ENCODE results near the gene NRXN3.
"Not testable (repeated sequence)": the region's sequence is repeated elsewhere in the genome, so short reads cannot be mapped to it uniquely, and the experiment has no call there.

Gene NRXN3

GRCh38 chr14:78432046-78432445 lies 261.9 kb downstream of the NRXN3 start:
- DNase-seq (ENCODE audit: low read depth): no peak
- TF ChIP-seq, protein P1, sequence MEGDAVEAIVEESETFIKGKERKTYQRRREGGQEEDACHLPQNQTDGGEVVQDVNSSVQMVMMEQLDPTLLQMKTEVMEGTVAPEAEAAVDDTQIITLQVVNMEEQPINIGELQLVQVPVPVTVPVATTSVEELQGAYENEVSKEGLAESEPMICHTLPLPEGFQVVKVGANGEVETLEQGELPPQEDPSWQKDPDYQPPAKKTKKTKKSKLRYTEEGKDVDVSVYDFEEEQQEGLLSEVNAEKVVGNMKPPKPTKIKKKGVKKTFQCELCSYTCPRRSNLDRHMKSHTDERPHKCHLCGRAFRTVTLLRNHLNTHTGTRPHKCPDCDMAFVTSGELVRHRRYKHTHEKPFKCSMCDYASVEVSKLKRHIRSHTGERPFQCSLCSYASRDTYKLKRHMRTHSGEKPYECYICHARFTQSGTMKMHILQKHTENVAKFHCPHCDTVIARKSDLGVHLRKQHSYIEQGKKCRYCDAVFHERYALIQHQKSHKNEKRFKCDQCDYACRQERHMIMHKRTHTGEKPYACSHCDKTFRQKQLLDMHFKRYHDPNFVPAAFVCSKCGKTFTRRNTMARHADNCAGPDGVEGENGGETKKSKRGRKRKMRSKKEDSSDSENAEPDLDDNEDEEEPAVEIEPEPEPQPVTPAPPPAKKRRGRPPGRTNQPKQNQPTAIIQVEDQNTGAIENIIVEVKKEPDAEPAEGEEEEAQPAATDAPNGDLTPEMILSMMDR (conservative IDR thresholded peaks at IDR 0.05; ENCODE audit: low read depth, low read length): no peak
- no peak overlapping the region for H3K4me3 ChIP-seq (ENCODE audit: low read length)

DNA sequence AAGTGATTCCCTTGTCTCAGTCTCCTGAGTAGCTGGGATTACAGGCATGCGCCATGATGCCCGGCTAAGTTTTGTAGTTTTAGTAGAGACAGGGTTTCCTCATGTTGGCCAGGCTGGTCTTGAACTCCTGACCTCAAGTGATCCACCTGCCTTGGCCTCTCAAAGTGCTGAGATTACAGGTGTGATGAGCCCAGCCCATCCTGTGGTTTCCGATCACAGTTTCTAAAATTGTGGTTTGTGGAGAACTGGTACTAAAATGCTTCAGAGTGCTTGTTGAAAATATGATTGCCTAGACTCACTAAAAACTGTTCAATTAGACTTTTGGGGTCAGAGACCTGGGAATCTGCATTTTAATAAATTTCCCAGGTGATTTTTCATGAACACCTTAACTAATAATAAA lies 267.3 kb downstream of the NRXN3 start:
- H3K4me3 ChIP-seq (ENCODE audit: low read length); DNase-seq (ENCODE audit: low read depth): not testable (repeated sequence)

DNA sequence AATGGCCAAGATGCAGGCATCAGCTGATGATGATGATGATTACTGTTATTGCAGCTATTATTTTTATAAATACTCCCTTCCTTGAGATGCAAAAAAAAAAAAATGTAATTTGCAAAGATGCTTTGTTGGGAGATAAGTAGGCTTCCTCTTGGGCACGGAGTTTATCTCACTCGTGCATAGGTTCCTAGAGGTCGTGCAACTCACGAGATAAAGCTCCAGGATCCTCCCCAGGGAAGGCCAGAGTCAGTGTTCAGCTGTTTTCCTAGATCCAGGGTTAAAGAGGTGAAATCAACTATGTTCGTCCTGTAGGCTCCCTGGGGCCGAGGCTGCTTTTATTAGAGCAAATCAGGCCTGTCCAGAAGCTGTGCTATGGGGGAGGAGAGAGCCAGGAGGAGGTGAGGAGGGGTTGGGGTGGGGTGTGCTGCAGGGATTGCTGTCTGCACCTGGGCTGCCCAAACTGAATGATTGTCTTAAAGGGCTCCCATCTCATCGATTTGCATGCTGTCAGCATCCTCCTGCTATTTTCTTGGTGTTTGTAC lies 270.3 kb downstream of the NRXN3 start:
- TF ChIP-seq, protein P1 (conservative IDR thresholded peaks at IDR 0.05; ENCODE audit: low read depth, low read length): no peak
- no peak for DNase-seq (ENCODE audit: low read depth)
- H3K4me3 ChIP-seq (ENCODE audit: low read length): no peak overlapping the region

GRCh38 chr14:78443834-78444233 lies 273.7 kb downstream of the NRXN3 start:
- TF ChIP-seq, protein P1 (conservative IDR thresholded peaks at IDR 0.05; ENCODE audit: low read depth, low read length): no peak
- H3K4me3 ChIP-seq (ENCODE audit: low read length): no peak overlapping the region
- DNase-seq (ENCODE audit: low read depth): no peak

DNA sequence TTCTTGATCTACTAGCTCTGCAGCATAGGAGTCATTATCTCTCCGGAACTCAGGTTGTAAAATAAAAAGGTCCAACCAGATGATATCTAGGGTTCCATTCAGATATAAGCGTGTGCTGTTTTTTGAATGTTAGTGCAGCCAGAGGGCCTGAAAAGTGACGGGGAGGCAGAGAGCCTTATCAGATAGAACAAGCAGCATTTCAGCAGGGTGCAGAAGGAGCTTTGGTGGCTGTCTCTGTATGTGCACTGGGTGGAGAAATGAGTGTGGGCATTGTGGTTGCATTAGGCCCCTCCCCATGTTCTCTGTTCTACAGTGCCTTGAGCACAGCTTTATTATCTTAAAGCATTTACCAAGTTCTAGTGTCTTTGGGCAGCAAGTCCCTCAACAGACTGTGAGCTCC lies 275.1 kb downstream of the NRXN3 start:
- TF ChIP-seq, protein P1 (conservative IDR thresholded peaks at IDR 0.05; ENCODE audit: low read depth, low read length): no peak
- H3K4me3 ChIP-seq (ENCODE audit: low read length): no peak overlapping the region
- DNase-seq (ENCODE audit: low read depth): no peak

DNA sequence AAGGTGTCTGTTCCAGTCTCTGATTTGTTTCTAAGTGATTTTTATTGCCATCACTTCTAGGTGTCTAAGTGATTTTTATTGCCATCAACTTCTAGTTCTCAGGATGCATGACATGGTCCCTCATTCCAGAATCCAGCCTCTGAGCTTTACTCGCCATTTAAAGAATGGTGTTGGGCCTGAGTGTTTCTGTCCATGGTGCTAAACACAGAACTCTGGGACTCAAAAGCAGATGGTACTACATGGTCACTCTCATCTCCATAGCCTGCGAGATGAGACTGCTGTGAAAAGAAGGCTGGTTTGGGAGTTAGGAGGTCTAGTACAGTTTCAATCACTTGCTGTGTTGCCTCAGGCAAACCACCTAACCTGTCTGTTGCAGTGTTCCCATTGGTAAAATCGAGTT lies 276.6 kb downstream of the NRXN3 start:
- TF ChIP-seq, protein P1 (conservative IDR thresholded peaks at IDR 0.05; ENCODE audit: low read depth, low read length): no peak
- no peak for DNase-seq (ENCODE audit: low read depth)
- H3K4me3 ChIP-seq (ENCODE audit: low read length): no peak overlapping the region

DNA sequence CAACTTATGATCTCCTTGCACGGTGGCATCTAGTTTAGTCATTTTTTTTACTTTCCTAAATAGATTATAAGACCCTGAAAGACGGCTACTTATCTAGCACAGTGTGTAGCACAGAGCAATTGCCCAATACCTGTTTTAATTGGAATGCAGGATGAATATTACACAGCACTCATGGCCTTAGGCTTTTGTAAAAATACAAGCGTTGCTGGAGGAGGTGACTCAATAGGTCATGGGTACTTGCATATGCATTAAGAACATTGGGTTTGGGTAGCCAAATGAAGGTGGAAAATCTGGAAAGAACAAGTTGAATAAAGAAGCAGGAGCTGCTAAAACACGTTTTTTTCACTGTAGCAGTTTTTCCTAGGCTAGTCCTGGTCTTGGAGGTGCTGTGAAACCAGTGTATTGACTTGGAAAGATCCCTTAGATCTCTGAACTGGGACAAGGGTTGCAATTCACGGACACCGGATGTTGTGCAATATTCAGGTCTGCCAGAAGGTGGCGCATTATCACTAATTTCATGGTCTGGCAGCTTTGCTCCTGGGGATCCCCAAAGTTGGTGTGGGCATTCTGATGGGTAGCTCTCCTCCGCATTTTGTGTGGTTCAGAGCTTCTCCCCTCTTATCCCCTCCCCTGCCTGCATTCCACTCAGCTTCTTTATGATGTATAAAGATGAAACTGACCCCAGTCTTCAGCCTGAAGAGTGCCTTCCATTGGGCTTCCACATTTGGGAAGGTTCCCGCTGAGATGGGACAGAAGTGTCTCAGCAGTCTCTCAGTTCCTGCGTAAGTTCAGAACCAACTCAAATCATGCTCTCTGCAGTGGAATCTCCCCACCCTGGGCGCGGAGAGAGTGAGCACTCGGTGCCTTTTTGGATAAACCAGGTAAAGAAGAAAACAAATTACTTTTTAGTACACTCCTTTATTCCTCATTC lies 278.3 kb downstream of the NRXN3 start:
- DNase-seq (ENCODE audit: low read depth): no peak
- no peak overlapping the region for H3K4me3 ChIP-seq (ENCODE audit: low read length)
- TF ChIP-seq, protein P1 (conservative IDR thresholded peaks at IDR 0.05; ENCODE audit: low read depth, low read length): peak; percentile 48
